GM12891 (cell line): ENCODE measurements around the gene LEFTY2.

Experiments used
- POLR2A ChIP-seq: IDR thresholded peaks from 2 replicates; pipeline ENCODE4 v1.6.1; 2011; ENCODE audit warnings: low read depth, low read length, control low read depth
- POLR2AphosphoS5 ChIP-seq: IDR thresholded peaks from 2 replicates; pipeline ENCODE4 v1.6.1; 2011; ENCODE audit warnings: low read depth, low read length, control low read depth
- TAF1 ChIP-seq: IDR thresholded peaks from 2 replicates; pipeline ENCODE4 v1.6.1; 2011; ENCODE audit warnings: low read depth, low read length, control low read depth

DNA sequence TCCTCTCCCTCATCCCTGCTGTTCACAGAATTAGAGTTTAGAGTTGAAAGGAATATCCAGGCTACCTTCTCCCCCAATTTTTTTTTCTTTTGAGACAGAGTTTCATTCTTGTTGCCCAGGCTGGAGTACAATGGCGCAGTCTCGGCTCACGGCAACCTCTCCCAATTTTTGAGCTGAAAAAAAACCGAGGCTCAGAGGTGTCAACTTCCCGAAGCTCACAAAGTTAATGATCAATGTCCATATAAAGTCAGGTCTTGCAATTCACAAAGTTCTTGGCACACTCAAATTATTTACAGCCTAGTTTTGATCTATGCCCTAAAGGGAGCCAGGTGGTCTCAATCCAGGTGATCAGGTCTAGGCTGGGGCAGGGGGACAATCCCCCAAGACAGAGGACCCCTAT, 51.3 kb downstream of the LEFTY2 start:
- no peak for TF ChIP-seq POLR2A
- TF ChIP-seq POLR2AphosphoS5, result no peak
- no peak for TF ChIP-seq TAF1
